IMR-90 (cell line): ENCODE measurements around the gene COL8A1. TPM values are rescaled to one million over a fixed set of nuclear protein-coding genes. Genes with fewer than 3 reads are reported as not detected.

Source experiments
- ATAC-seq: fragments of 200-7000 bp; cut with Tn5 transposase; 2 replicates; pipeline ENCODE4 v1.9.1; 2020; ENCODE audit warnings: low read depth, mild to moderate bottlenecking, moderate library complexity
- BruUV-seq: library from RNA; stranded (reverse); fragments of 400-500 nt; replicated peaks from 2 replicates; lab custom pipeline; 2021; lab: Mats Ljungman, UMichigan
- CTCF ChIA-PET: fragments of 300-600 bp; formaldehyde crosslinking; extraction: SDS; loops from one replicate; lab custom pipeline; 2021; ENCODE audit warnings: antibody characterized with exemption; lab: Yijun Ruan, JAX
- POLR2A ChIA-PET: fragments of 300-600 bp; sonication (Branson Sonifier 250); formaldehyde crosslinking; loops from one replicate; lab custom pipeline; 2022; ENCODE audit warnings: antibody characterized with exemption; ENCODE audit not compliant: unreplicated experiment; lab: Charles Lee
- DNase-seq: peaks from one replicate; pipeline ENCODE4 v3.0.0; 2013
- H2AFZ ChIP-seq: replicated peaks from 2 replicates; pipeline ENCODE3; 2013; ENCODE audit warnings: low read length, mild to moderate bottlenecking; ENCODE audit not compliant: poor library complexity
- H2AK5ac ChIP-seq: 2 replicates; pipeline ENCODE4 v1.6.1; 2013; ENCODE audit warnings: low read depth, low read length, inconsistent platforms
- H2AK9ac ChIP-seq: replicated peaks from 2 replicates; pipeline ENCODE3; 2013; ENCODE audit warnings: mild to moderate bottlenecking, low read depth, low read length, moderate library complexity; ENCODE audit not compliant: poor library complexity
- H2BK120ac ChIP-seq: 2 replicates; pipeline ENCODE4 v1.6.1; 2013; ENCODE audit warnings: low read depth, low read length, inconsistent platforms
- H2BK15ac ChIP-seq: 3 replicates; pipeline ENCODE4 v1.6.1; 2013; ENCODE audit warnings: low read depth, low read length, inconsistent platforms
- H2BK20ac ChIP-seq: 2 replicates; pipeline ENCODE4 v1.6.1; 2013; ENCODE audit warnings: low read depth, mild to moderate bottlenecking, inconsistent platforms, low read length, moderate library complexity
- H2BK5ac ChIP-seq: 2 replicates; pipeline ENCODE4 v1.6.1; 2013; ENCODE audit warnings: mild to moderate bottlenecking, low read depth, low read length, inconsistent platforms; ENCODE audit not compliant: poor library complexity, severe bottlenecking
- H3K14ac ChIP-seq: replicated peaks from 2 replicates; pipeline ENCODE4 v1.6.1; 2013; ENCODE audit warnings: low read depth, low read length, inconsistent platforms
- H3K18ac ChIP-seq: 2 replicates; pipeline ENCODE4 v1.6.1; 2013; ENCODE audit warnings: low read depth, low read length, control low read depth
- H3K23ac ChIP-seq: 2 replicates; pipeline ENCODE4 v1.6.1; 2013; ENCODE audit warnings: low read depth, low read length, inconsistent platforms
- H3K27ac ChIP-seq: 2 replicates; pipeline ENCODE4 v1.5.1; 2013; ENCODE audit warnings: mild to moderate bottlenecking, control low read depth, low read length; ENCODE audit not compliant: insufficient read depth
- H3K27me3 ChIP-seq: 2 replicates; pipeline ENCODE4 v1.6.1; 2013; ENCODE audit warnings: low read length; ENCODE audit not compliant: control insufficient read depth, insufficient read depth
- H3K36me3 ChIP-seq: 2 replicates; pipeline ENCODE4 v1.6.1; 2013; ENCODE audit warnings: low read length, mixed read lengths; ENCODE audit not compliant: control insufficient read depth, insufficient read depth
- H3K4ac ChIP-seq: 2 replicates; pipeline ENCODE4 v1.6.1; 2013; ENCODE audit warnings: low read depth, low read length, inconsistent platforms
- H3K4me1 ChIP-seq: 2 replicates; pipeline ENCODE4 v1.6.1; 2013; ENCODE audit warnings: low read length, mixed read lengths; ENCODE audit not compliant: control insufficient read depth, insufficient read depth
- H3K4me2 ChIP-seq: 2 replicates; pipeline ENCODE4 v1.6.1; 2013; ENCODE audit warnings: low read depth, mild to moderate bottlenecking, control low read depth, low read length, moderate library complexity
- H3K4me3 ChIP-seq: 2 replicates; pipeline ENCODE4 v1.5.1; 2013; ENCODE audit warnings: low read depth, mild to moderate bottlenecking, control low read depth, low read length, moderate library complexity; ENCODE audit not compliant: insufficient read depth
- H3K56ac ChIP-seq: 2 replicates; pipeline ENCODE4 v1.6.1; 2013; ENCODE audit warnings: low read length, inconsistent platforms; ENCODE audit not compliant: insufficient read depth; ENCODE audit errors: extremely low read depth
- H3K79me1 ChIP-seq, 2 experiments: 2 replicates each; pipeline ENCODE4 v1.6.1; 2013; ENCODE audit warnings: low read length in 2 of 2, inconsistent platforms in 1 of 2, low read depth in 1 of 2
- H3K9ac ChIP-seq: 2 replicates; pipeline ENCODE4 v1.6.1; 2013; ENCODE audit warnings: low read depth, low read length, control low read depth
- H3K9me1 ChIP-seq: 2 replicates; pipeline ENCODE4 v1.6.1; 2013; ENCODE audit warnings: low read length, inconsistent platforms; ENCODE audit not compliant: insufficient read depth
- H3K9me3 ChIP-seq: 2 replicates; pipeline ENCODE4 v1.6.1; 2013; ENCODE audit warnings: low read length; ENCODE audit not compliant: control insufficient read depth, insufficient read depth
- H4K20me1 ChIP-seq: 2 replicates; pipeline ENCODE4 v1.6.1; 2013; ENCODE audit warnings: low read length, inconsistent platforms; ENCODE audit not compliant: insufficient read depth
- H4K5ac ChIP-seq: 2 replicates; pipeline ENCODE4 v1.6.1; 2013; ENCODE audit warnings: mild to moderate bottlenecking, low read depth, low read length, control low read depth
- H4K8ac ChIP-seq, 2 experiments: 2 replicates each; pipeline ENCODE4 v1.6.1; 2013; ENCODE audit warnings: low read depth in 2 of 2, low read length in 2 of 2, control low read depth in 1 of 2, inconsistent platforms in 1 of 2
- H4K91ac ChIP-seq: 2 replicates; pipeline ENCODE4 v1.6.1; 2013; ENCODE audit warnings: low read depth, low read length, inconsistent platforms; ENCODE audit not compliant: insufficient read depth
- BHLHE40 ChIP-seq: fragments of 150-350 bp; IDR thresholded peaks from 2 replicates; pipeline ENCODE4 v1.6.1; 2016; ENCODE audit warnings: mild to moderate bottlenecking, low read depth, low read length
- CEBPB ChIP-seq: IDR thresholded peaks from 2 replicates; pipeline ENCODE4 v1.6.1; 2012; ENCODE audit warnings: low read depth, low read length, improper control_type of control experiment
- MAFK ChIP-seq: IDR thresholded peaks from 2 replicates; pipeline ENCODE4 v1.6.1; 2012; ENCODE audit warnings: low read depth, low read length, improper control_type of control experiment
- MXI1 ChIP-seq: IDR thresholded peaks from 2 replicates; pipeline ENCODE4 v1.6.1; 2012; ENCODE audit warnings: low read depth, mild to moderate bottlenecking, low read length, moderate library complexity, borderline replicate concordance
- NFE2L2 ChIP-seq: fragments of 150-350 bp; IDR thresholded peaks from 2 replicates; pipeline ENCODE4 v1.6.1; 2016; ENCODE audit warnings: low read depth, mild to moderate bottlenecking, low read length
- POLR2A ChIP-seq: IDR thresholded peaks from 2 replicates; pipeline ENCODE4 v1.6.1; 2012; ENCODE audit warnings: mild to moderate bottlenecking, low read depth, low read length
- RFX5 ChIP-seq: IDR thresholded peaks from 2 replicates; pipeline ENCODE4 v1.8.0; 2012; ENCODE audit warnings: low read depth, mild to moderate bottlenecking, low read length, moderate library complexity
- SMC3 ChIP-seq: fragments of 150-350 bp; IDR thresholded peaks from 2 replicates; pipeline ENCODE4 v1.6.1; 2016; ENCODE audit warnings: low read depth, mild to moderate bottlenecking, antibody characterized with exemption, low read length, moderate library complexity
- USF2 ChIP-seq: fragments of 150-350 bp; IDR thresholded peaks from 2 replicates; pipeline ENCODE4 v1.6.1; 2017; ENCODE audit warnings: mild to moderate bottlenecking, antibody characterized with exemption, low read length, low read depth
- WGBS, 2 experiments: methylation state at CpG; one replicate each; pipeline versions ENCODE4 v1.1.5 to v1.1.7; 2013; ENCODE audit warnings: missing lambda C conversion rate in 2 of 2; ENCODE audit not compliant: insufficient read length in 1 of 2; ENCODE audit errors: extremely low coverage in 2 of 2; 5-methylcytosine and 5-hydroxymethylcytosine counted together
- dilution Hi-C: fragments of 300-500 bp; cut with HindIII; formaldehyde crosslinking; loops from one replicate; pipeline ENCODE4 v1.14.3; 2018; ENCODE audit warnings: low sequenced_read_pairs; ENCODE audit not compliant: unreplicated experiment
- in situ Hi-C: fragments of 300-500 bp; cut with MboI; formaldehyde crosslinking; loops from 3 replicates; pipeline ENCODE4 v1.14.3; 2019; ENCODE audit warnings: low sequenced_read_pairs, inconsistent platforms, mixed read lengths
- intact Hi-C: fragments of 100-400 bp; cut with micrococcal nuclease; formaldehyde crosslinking; loops from 2 replicates; pipeline ENCODE4 v1.10.0; 2022
- polyA plus RNA-seq, 3 experiments: library from polyadenylated mRNA; depleted of rRNA; stranded (reverse); fragments of >200 nt; gene quantifications; 2 replicates each; pipeline ENCODE4 v1.2.3, GENCODE V29; 2012; ENCODE audit warnings: low replicate concordance in 1 of 3
- total RNA-seq: library from RNA; depleted of rRNA; stranded (reverse); fragments of >200 nt; gene quantifications from 2 replicates; pipeline ENCODE4 v1.2.3, GENCODE V29; 2012
- TF ChIP-seq, protein P1 (sequence below): fragments of 150-350 bp; IDR thresholded peaks from 2 replicates; pipeline ENCODE4 v1.6.1; 2016; ENCODE audit warnings: low read depth, mild to moderate bottlenecking, low read length, moderate library complexity, borderline replicate concordance

COL8A1 gene
- total and polyA plus RNA-seq, 2 of the 4 experiments (the other 2 are of a cell fraction), result 119 to 151 TPM

- H3K79me1 ChIP-seq, result no peaks in the 10 kb centered on the region
- intact Hi-C loops, result no loop called here
- no peak overlapping the region for H3K56ac ChIP-seq
- H3K18ac ChIP-seq, result no peak overlapping the region
- no peak overlapping the region for H2AK9ac ChIP-seq
- H2AFZ ChIP-seq, result no peak overlapping the region
- no peak overlapping the region for H4K5ac ChIP-seq
- no peaks in the 10 kb centered on the region for H3K9me1 ChIP-seq
- no peak for ATAC-seq
- TF ChIP-seq NFE2L2 (no peak), SMC3 (no peak), USF2 (no peak), CEBPB (no peak), BHLHE40 (no peak), MAFK (no peak), MXI1 (no peak), POLR2A (no peak), RFX5 (no peak)
- TF ChIP-seq, protein P1, sequence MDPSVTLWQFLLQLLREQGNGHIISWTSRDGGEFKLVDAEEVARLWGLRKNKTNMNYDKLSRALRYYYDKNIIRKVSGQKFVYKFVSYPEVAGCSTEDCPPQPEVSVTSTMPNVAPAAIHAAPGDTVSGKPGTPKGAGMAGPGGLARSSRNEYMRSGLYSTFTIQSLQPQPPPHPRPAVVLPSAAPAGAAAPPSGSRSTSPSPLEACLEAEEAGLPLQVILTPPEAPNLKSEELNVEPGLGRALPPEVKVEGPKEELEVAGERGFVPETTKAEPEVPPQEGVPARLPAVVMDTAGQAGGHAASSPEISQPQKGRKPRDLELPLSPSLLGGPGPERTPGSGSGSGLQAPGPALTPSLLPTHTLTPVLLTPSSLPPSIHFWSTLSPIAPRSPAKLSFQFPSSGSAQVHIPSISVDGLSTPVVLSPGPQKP, result no peak
- CTCF ChIA-PET, result no interaction called here
- H3K9ac ChIP-seq, result no peak overlapping the region
- dilution Hi-C loops, result no loop called here
- no peak overlapping the region for H4K8ac ChIP-seq
- no peak overlapping the region for H2BK120ac ChIP-seq
- H3K14ac ChIP-seq, result no peak overlapping the region
- no peak overlapping the region for H2AK5ac ChIP-seq
- no CpG with 5 or more reads among the region's 3 CpGs for WGBS, 2 experiments
- POLR2A ChIA-PET, result no interaction called here
- no peak for DNase-seq
- H3K4me3 ChIP-seq, result no peak overlapping the region
- no peak overlapping the region for H4K91ac ChIP-seq
- H3K9me3 ChIP-seq, result no peaks in the 10 kb centered on the region
- no peaks in the 10 kb centered on the region for H3K4me1 ChIP-seq
- BruUV-seq, result no TSS peak
- H2BK15ac ChIP-seq, result no peak overlapping the region
- no peak overlapping the region for H2BK5ac ChIP-seq
- H3K36me3 ChIP-seq, result no peaks in the 10 kb centered on the region
- no peak overlapping the region for H3K4me2 ChIP-seq
- H3K27ac ChIP-seq, result no peak overlapping the region
- H3K27me3 ChIP-seq, result no peaks in the 10 kb centered on the region
- no peak overlapping the region for H3K4ac ChIP-seq
- no peak overlapping the region for H3K23ac ChIP-seq
- no peak overlapping the region for H2BK20ac ChIP-seq
- H4K20me1 ChIP-seq, result no peaks in the 10 kb centered on the region
- in situ Hi-C loops, result no loop called here
These were observed 36.2 kb upstream of the COL8A1 start for GRCh38 chr3:99602183-99602582.
